ENCODE data around the gene KRT27. TPM values are rescaled to one million over a fixed set of nuclear protein-coding genes. Genes with fewer than 3 reads are reported as not detected.

KRT27 gene
- total RNA-seq, 1 donor from 2014 or later, result not detected

DNA sequence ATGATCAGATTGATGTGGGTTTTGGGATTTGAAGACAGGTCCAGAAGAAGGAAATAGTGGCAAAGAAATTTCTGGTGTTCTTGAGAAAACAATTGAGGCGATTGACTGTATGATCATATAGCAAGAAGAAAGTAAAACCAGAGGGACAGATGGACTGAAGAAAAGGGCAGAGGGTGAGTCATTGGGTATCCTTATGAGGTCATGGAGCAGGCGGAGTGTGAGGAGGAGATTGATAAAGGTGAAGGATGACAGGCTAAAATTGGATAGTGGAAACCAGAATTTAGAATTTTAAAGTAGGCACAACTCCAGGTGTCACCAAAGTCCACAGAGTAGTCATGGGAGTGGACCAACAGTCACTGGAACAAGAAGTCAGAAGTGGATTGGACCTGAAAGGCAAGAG is 18.8 kb upstream of the KRT27 start:
- Histone ChIP-seq H3K36me3 (no peaks in the 10 kb centered on the region), H3K27me3 (no peaks in the 10 kb centered on the region), H3K9me3 (no peaks in the 10 kb centered on the region), H3K4me1 (no peaks in the 10 kb centered on the region), H3K27ac (no peak overlapping the region), H3K4me3 (no peak overlapping the region)
- TF ChIP-seq POLR2A (IDR thresholded peaks at IDR 0.05), result no peak
- no peak for TF ChIP-seq POLR2AphosphoS5 (IDR thresholded peaks at IDR 0.05; ENCODE audit: insufficient read depth in 1 of 2, low read depth in 1 of 2)
- TF ChIP-seq, protein P1, sequence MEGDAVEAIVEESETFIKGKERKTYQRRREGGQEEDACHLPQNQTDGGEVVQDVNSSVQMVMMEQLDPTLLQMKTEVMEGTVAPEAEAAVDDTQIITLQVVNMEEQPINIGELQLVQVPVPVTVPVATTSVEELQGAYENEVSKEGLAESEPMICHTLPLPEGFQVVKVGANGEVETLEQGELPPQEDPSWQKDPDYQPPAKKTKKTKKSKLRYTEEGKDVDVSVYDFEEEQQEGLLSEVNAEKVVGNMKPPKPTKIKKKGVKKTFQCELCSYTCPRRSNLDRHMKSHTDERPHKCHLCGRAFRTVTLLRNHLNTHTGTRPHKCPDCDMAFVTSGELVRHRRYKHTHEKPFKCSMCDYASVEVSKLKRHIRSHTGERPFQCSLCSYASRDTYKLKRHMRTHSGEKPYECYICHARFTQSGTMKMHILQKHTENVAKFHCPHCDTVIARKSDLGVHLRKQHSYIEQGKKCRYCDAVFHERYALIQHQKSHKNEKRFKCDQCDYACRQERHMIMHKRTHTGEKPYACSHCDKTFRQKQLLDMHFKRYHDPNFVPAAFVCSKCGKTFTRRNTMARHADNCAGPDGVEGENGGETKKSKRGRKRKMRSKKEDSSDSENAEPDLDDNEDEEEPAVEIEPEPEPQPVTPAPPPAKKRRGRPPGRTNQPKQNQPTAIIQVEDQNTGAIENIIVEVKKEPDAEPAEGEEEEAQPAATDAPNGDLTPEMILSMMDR (IDR thresholded peaks at IDR 0.05), result no peak
- no peak for DNase-seq (ENCODE audit: extremely low spot score in 2 of 2)
- intact Hi-C loops (cut with DNase I), result loop anchor here (10.0 kb wide), 1 partner anchor 854 kb away; no protein-coding TSS in a partner anchor

DNA sequence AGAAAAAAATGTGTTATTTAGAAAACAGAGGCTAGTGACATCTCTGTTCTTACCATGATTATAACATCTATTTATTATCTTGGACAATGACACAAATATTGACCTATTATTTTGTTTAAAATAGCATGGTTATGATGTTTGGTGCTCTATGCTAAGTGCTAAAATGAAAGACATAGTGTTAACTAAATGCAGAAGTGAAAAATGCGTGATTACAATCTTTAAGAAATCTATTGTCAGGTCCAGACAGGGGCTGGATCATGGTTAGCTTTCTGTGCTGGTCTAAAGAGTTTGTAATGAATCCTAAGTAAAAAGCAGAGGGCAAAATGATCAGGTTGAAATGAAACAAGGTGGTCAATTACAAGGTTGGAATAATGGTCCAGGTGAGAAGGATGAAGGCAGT is 18.0 kb upstream of the KRT27 start:
- no peak for DNase-seq (ENCODE audit: extremely low spot score in 2 of 2)
- intact Hi-C loops (cut with DNase I), result loop anchor here (10.0 kb wide), 1 partner anchor 854 kb away; no protein-coding TSS in a partner anchor
- H3K27me3 ChIP-seq, result no peaks in the 10 kb centered on the region
- no peak overlapping the region for H3K4me3 ChIP-seq
- no peaks in the 10 kb centered on the region for H3K4me1 ChIP-seq
- no peak overlapping the region for H3K27ac ChIP-seq
- TF ChIP-seq, protein P1 (IDR thresholded peaks at IDR 0.05), result no peak
- TF ChIP-seq POLR2A (IDR thresholded peaks at IDR 0.05) (no peak), POLR2AphosphoS5 (IDR thresholded peaks at IDR 0.05; ENCODE audit: insufficient read depth in 1 of 2, low read depth in 1 of 2) (no peak)
- H3K9me3 ChIP-seq, result no peaks in the 10 kb centered on the region
- H3K36me3 ChIP-seq, result no peaks in the 10 kb centered on the region

DNA sequence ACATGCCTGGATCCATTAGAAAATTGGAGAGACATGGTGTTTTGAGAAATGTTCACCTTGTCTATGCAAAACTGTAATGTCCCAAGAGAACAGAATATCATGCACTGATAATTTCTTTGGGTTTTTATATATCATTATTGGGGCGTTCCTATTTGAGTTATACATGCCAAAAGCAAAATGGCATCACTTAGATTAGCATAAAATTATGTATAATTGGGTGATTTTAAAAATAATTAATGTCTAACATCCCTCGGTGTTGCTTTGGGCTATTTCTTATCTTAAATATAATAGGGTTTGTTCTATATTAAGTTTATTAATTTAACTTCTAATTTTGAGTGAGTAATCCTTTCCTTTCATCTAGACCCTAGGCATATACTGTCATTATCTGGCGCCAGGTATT is 17.5 kb upstream of the KRT27 start, which contains the start of gene KRT28:
Gene KRT28 (minus strand): TSS at position 101 of the 400 bp plus-strand sequence. CDS start 66 bp downstream, at position 35.
- Histone ChIP-seq H3K9me3 (no peaks in the 10 kb centered on the region), H3K27me3 (no peaks in the 10 kb centered on the region), H3K4me1 (no peaks in the 10 kb centered on the region), H3K36me3 (no peaks in the 10 kb centered on the region), H3K4me3 (no peak within 1 kb of the TSS), H3K27ac (no peak within 1 kb of the TSS)
- no peak for DNase-seq (ENCODE audit: extremely low spot score in 2 of 2)
- intact Hi-C loops (cut with DNase I), result loop anchor here (10.0 kb wide), 2 partner anchors 185 to 855 kb away; no protein-coding TSS in a partner anchor
- TF ChIP-seq, protein P1 (IDR thresholded peaks at IDR 0.05), result no peak
- TF ChIP-seq POLR2AphosphoS5 (IDR thresholded peaks at IDR 0.05; ENCODE audit: insufficient read depth in 1 of 2, low read depth in 1 of 2), result no peak
- no peak for TF ChIP-seq POLR2A (IDR thresholded peaks at IDR 0.05)

- TF ChIP-seq, protein P1 (IDR thresholded peaks at IDR 0.05), result no peak
- Histone ChIP-seq H3K9me3 (no peaks in the 10 kb centered on the region), H3K36me3 (no peaks in the 10 kb centered on the region), H3K4me3 (no peak overlapping the region), H3K27me3 (no peaks in the 10 kb centered on the region), H3K4me1 (no peaks in the 10 kb centered on the region), H3K27ac (no peak overlapping the region)
- DNase-seq (ENCODE audit: extremely low spot score in 2 of 2), result no peak
- intact Hi-C loops (cut with DNase I), result loop anchor here (10.0 kb wide), 1 partner anchor 182 kb away; no protein-coding TSS in a partner anchor
Measured at GRCh38 chr17:40796846-40797245, 14.5 kb upstream of the KRT27 start.

DNA sequence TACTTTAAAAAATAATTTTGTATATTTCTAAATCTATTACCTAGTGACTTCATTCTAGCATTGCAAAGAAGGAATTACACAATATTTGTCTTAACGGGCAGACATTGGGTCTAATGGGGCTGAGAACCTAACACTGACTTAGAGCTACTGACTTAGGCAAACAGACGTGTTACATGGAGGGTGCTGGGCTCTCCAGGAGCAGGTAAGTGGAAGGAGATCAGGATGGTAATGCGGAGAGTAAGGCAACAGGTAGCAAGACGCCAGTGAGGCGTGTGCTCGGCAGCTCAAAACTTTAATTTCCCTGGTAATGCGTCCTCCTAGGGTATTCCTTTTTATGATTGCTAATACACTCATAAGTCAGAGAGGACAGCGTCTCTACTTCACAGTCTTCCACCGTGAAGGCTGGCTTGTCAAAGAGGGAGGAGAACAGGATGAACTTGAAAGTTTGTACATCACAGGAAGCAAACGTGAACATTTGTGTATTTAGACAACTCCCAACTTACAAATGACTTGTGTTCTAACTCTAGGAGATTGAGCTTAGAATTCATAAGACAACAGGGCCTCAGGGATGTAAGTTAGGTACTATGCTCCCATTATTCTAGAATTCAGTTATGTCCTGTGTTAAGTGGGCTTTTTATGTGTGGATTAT is 12.8 kb upstream of the KRT27 start:
- intact Hi-C loops (cut with DNase I), result loop anchor here (10.0 kb wide), 1 partner anchor 180 kb away; no protein-coding TSS in a partner anchor
- H3K36me3 ChIP-seq, result no peaks in the 10 kb centered on the region
- H3K4me3 ChIP-seq, result no peak overlapping the region
- no peaks in the 10 kb centered on the region for H3K27me3 ChIP-seq
- no peaks in the 10 kb centered on the region for H3K4me1 ChIP-seq
- no peak for DNase-seq (ENCODE audit: extremely low spot score in 2 of 2)
- no peaks in the 10 kb centered on the region for H3K9me3 ChIP-seq
- no peak for TF ChIP-seq POLR2A (IDR thresholded peaks at IDR 0.05)
- TF ChIP-seq, protein P1 (IDR thresholded peaks at IDR 0.05), result no peak
- TF ChIP-seq POLR2AphosphoS5 (IDR thresholded peaks at IDR 0.05; ENCODE audit: insufficient read depth in 1 of 2, low read depth in 1 of 2), result no peak
- H3K27ac ChIP-seq, result no peak overlapping the region

Data from vagina (tissue), 2 donors.